ENCODE results near the gene TAOK3. TPM values are rescaled to one million over a fixed set of nuclear protein-coding genes. Genes with fewer than 3 reads are reported as not detected.

TAOK3 gene
- total and polyA plus RNA-seq, 5 donors from 2014 or later, result 60.2 to 97.8 (median 72.1) TPM

GRCh38 chr12:118334939-118335567, 37.7 kb downstream of the TAOK3 start:
- Histone ChIP-seq H3K4me3 (ENCODE audit: low read depth, low read length) (no peak overlapping the region), H3K27me3 (ENCODE audit: control insufficient read depth, insufficient read depth, low read length) (no peaks in the 10 kb centered on the region), H3K36me3 (ENCODE audit: control insufficient read depth, insufficient read depth, low read length) (peaks cover 3% of the 10 kb centered on the region), H3K9me3 (ENCODE audit: control insufficient read depth in 2 of 2, low read length in 2 of 2) (no peaks in the 10 kb centered on the region), H3K4me1 (ENCODE audit: control insufficient read depth, insufficient read depth, low read length, poor library complexity, severe bottlenecking) (no peaks in the 10 kb centered on the region), H3K27ac (ENCODE audit: insufficient read depth, low read length, poor library complexity, severe bottlenecking) (no peak overlapping the region)
- Mint-ChIP-seq H3K4me1 (peaks cover 37 to 70% (median 49%) of the 10 kb centered on the region in 4 donors), H3K36me3 (peaks cover 45% of the 10 kb centered on the region), H3K4me3 (no peak overlapping the region), H3K27me3 (no peaks in the 10 kb centered on the region), H3K9me3 (no peaks in the 10 kb centered on the region), H3K27ac (no peak overlapping the region)
- ATAC-seq (ENCODE audit: low read depth in 2 of 2) (no peak), DNase-seq (no peak)

- H3K4me1 ChIP-seq (ENCODE audit: control insufficient read depth, insufficient read depth, low read length, poor library complexity, severe bottlenecking), result no peaks in the 10 kb centered on the region
- Mint-ChIP-seq H3K27me3 (no peaks in the 10 kb centered on the region), H3K4me1 (peaks cover 38 to 71% (median 51%) of the 10 kb centered on the region in 4 donors), H3K4me3 (no peak overlapping the region), H3K36me3 (peaks cover 47% of the 10 kb centered on the region), H3K27ac (peak overlapping the region in 1 of 3 donors; percentile 80), H3K9me3 (no peaks in the 10 kb centered on the region)
- H3K36me3 ChIP-seq (ENCODE audit: control insufficient read depth, insufficient read depth, low read length), result peaks cover 3% of the 10 kb centered on the region
- H3K27ac ChIP-seq (ENCODE audit: insufficient read depth, low read length, poor library complexity, severe bottlenecking), result no peak overlapping the region
- H3K27me3 ChIP-seq (ENCODE audit: control insufficient read depth, insufficient read depth, low read length), result no peaks in the 10 kb centered on the region
- ATAC-seq (ENCODE audit: low read depth in 2 of 2) (no peak), DNase-seq (no peak)
- no peak overlapping the region for H3K4me3 ChIP-seq (ENCODE audit: low read depth, low read length)
- no peaks in the 10 kb centered on the region for H3K9me3 ChIP-seq (ENCODE audit: control insufficient read depth in 2 of 2, low read length in 2 of 2)
Measured at GRCh38 chr12:118334241-118334640, 38.5 kb downstream of the TAOK3 start.

GRCh38 chr12:118332511-118332910, 40.2 kb downstream of the TAOK3 start:
- peak overlapping the region in 1 of 3 donors; percentile 56 for H3K27ac Mint-ChIP-seq

GRCh38 chr12:118330421-118331018, 42.2 kb downstream of the TAOK3 start:
- Mint-ChIP-seq H3K27ac (peak overlapping the region in 2 of 3 donors; percentile 2 to 3), H3K9me3 (no peaks in the 10 kb centered on the region), H3K4me3 (peak overlapping the region in 1 of 4 donors; percentile 65), H3K27me3 (no peaks in the 10 kb centered on the region), H3K36me3 (peaks cover 28% of the 10 kb centered on the region), H3K4me1 (peaks cover 27 to 58% (median 49%) of the 10 kb centered on the region in 4 donors)
- no peak overlapping the region for H3K27ac ChIP-seq (ENCODE audit: insufficient read depth, low read length, poor library complexity, severe bottlenecking)
- H3K4me3 ChIP-seq (ENCODE audit: low read depth, low read length), result no peak overlapping the region
- peaks cover 7% of the 10 kb centered on the region for H3K36me3 ChIP-seq (ENCODE audit: control insufficient read depth, insufficient read depth, low read length)
- no peaks in the 10 kb centered on the region for H3K9me3 ChIP-seq (ENCODE audit: control insufficient read depth in 2 of 2, low read length in 2 of 2)
- ATAC-seq (ENCODE audit: low read depth in 2 of 2), result peak in 1 of 2 donors; percentile 43
- no peaks in the 10 kb centered on the region for H3K4me1 ChIP-seq (ENCODE audit: control insufficient read depth, insufficient read depth, low read length, poor library complexity, severe bottlenecking)
- H3K27me3 ChIP-seq (ENCODE audit: control insufficient read depth, insufficient read depth, low read length), result no peaks in the 10 kb centered on the region
- no peak for DNase-seq

More at GRCh38 chr12:118332511-118332910, 40.2 kb downstream of the TAOK3 start:
- H3K36me3 ChIP-seq (ENCODE audit: control insufficient read depth, insufficient read depth, low read length), result peaks cover 3% of the 10 kb centered on the region
- Mint-ChIP-seq H3K27me3 (no peaks in the 10 kb centered on the region), H3K9me3 (no peaks in the 10 kb centered on the region), H3K4me1 (peaks cover 34 to 72% (median 51%) of the 10 kb centered on the region in 4 donors), H3K36me3 (peaks cover 38% of the 10 kb centered on the region), H3K4me3 (no peak overlapping the region)
- no peak for ATAC-seq (ENCODE audit: low read depth in 2 of 2)
- no peak overlapping the region for H3K27ac ChIP-seq (ENCODE audit: insufficient read depth, low read length, poor library complexity, severe bottlenecking)
- no peak overlapping the region for H3K4me3 ChIP-seq (ENCODE audit: low read depth, low read length)
- H3K9me3 ChIP-seq (ENCODE audit: control insufficient read depth in 2 of 2, low read length in 2 of 2), result no peaks in the 10 kb centered on the region
- no peaks in the 10 kb centered on the region for H3K27me3 ChIP-seq (ENCODE audit: control insufficient read depth, insufficient read depth, low read length)
- no peak for DNase-seq
- H3K4me1 ChIP-seq (ENCODE audit: control insufficient read depth, insufficient read depth, low read length, poor library complexity, severe bottlenecking), result no peaks in the 10 kb centered on the region

- no peak overlapping the region for H3K4me3 ChIP-seq (ENCODE audit: low read depth, low read length)
- H3K36me3 Mint-ChIP-seq, result peaks cover 21% of the 10 kb centered on the region
- no peaks in the 10 kb centered on the region for H3K4me1 ChIP-seq (ENCODE audit: control insufficient read depth, insufficient read depth, low read length, poor library complexity, severe bottlenecking)
- DNase-seq (no peak), ATAC-seq (ENCODE audit: low read depth in 2 of 2) (no peak)
- H3K4me1 Mint-ChIP-seq, result peaks cover 35 to 64% (median 53%) of the 10 kb centered on the region in 4 donors
- H3K4me3 Mint-ChIP-seq, result no peak overlapping the region
- no peak overlapping the region for H3K27ac ChIP-seq (ENCODE audit: insufficient read depth, low read length, poor library complexity, severe bottlenecking)
- H3K9me3 Mint-ChIP-seq, result no peaks in the 10 kb centered on the region
- no peaks in the 10 kb centered on the region for H3K9me3 ChIP-seq (ENCODE audit: control insufficient read depth in 2 of 2, low read length in 2 of 2)
- no peaks in the 10 kb centered on the region for H3K27me3 ChIP-seq (ENCODE audit: control insufficient read depth, insufficient read depth, low read length)
- peaks cover 4% of the 10 kb centered on the region for H3K36me3 ChIP-seq (ENCODE audit: control insufficient read depth, insufficient read depth, low read length)
- peak overlapping the region in 1 of 3 donors; percentile 35 for H3K27ac Mint-ChIP-seq
- no peaks in the 10 kb centered on the region for H3K27me3 Mint-ChIP-seq
Measured at GRCh38 chr12:118328486-118329330, 44.0 kb downstream of the TAOK3 start.

- no peak for ATAC-seq (ENCODE audit: low read depth in 2 of 2)
- Mint-ChIP-seq H3K27me3 (no peaks in the 10 kb centered on the region), H3K36me3 (peaks cover 15% of the 10 kb centered on the region), H3K27ac (no peak overlapping the region), H3K9me3 (no peaks in the 10 kb centered on the region), H3K4me1 (peaks cover 41 to 58% (median 51%) of the 10 kb centered on the region in 4 donors), H3K4me3 (no peak overlapping the region)
- no peak overlapping the region for H3K4me3 ChIP-seq (ENCODE audit: low read depth, low read length)
- H3K4me1 ChIP-seq (ENCODE audit: control insufficient read depth, insufficient read depth, low read length, poor library complexity, severe bottlenecking), result no peaks in the 10 kb centered on the region
- no peak overlapping the region for H3K27ac ChIP-seq (ENCODE audit: insufficient read depth, low read length, poor library complexity, severe bottlenecking)
- H3K36me3 ChIP-seq (ENCODE audit: control insufficient read depth, insufficient read depth, low read length), result peaks cover 4% of the 10 kb centered on the region
- H3K27me3 ChIP-seq (ENCODE audit: control insufficient read depth, insufficient read depth, low read length), result no peaks in the 10 kb centered on the region
- no peaks in the 10 kb centered on the region for H3K9me3 ChIP-seq (ENCODE audit: control insufficient read depth in 2 of 2, low read length in 2 of 2)
- no peak for DNase-seq
Measured at GRCh38 chr12:118327391-118327790, 45.3 kb downstream of the TAOK3 start.

GRCh38 chr12:118326991-118327390, 45.7 kb downstream of the TAOK3 start:
- no peaks in the 10 kb centered on the region for H3K9me3 Mint-ChIP-seq
- Histone ChIP-seq H3K27ac (ENCODE audit: insufficient read depth, low read length, poor library complexity, severe bottlenecking) (no peak overlapping the region), H3K4me3 (ENCODE audit: low read depth, low read length) (no peak overlapping the region), H3K9me3 (ENCODE audit: control insufficient read depth in 2 of 2, low read length in 2 of 2) (no peaks in the 10 kb centered on the region), H3K27me3 (ENCODE audit: control insufficient read depth, insufficient read depth, low read length) (no peaks in the 10 kb centered on the region), H3K36me3 (ENCODE audit: control insufficient read depth, insufficient read depth, low read length) (peaks cover 4% of the 10 kb centered on the region), H3K4me1 (ENCODE audit: control insufficient read depth, insufficient read depth, low read length, poor library complexity, severe bottlenecking) (no peaks in the 10 kb centered on the region)
- ATAC-seq (ENCODE audit: low read depth in 2 of 2), result no peak
- H3K36me3 Mint-ChIP-seq, result peaks cover 15% of the 10 kb centered on the region
- no peak overlapping the region for H3K27ac Mint-ChIP-seq
- no peak overlapping the region for H3K4me3 Mint-ChIP-seq
- H3K27me3 Mint-ChIP-seq, result no peaks in the 10 kb centered on the region
- DNase-seq, result no peak
- H3K4me1 Mint-ChIP-seq, result peaks cover 41 to 55% (median 49%) of the 10 kb centered on the region in 4 donors
